Measurements from ENCODE around the gene FAM217A. TPM values are rescaled to one million over a fixed set of nuclear protein-coding genes. Genes with fewer than 3 reads are reported as not detected.
A peak's percentile ranks its signal among the peaks of the same experiment; 100 is the strongest.

Gene FAM217A
- total RNA-seq, 2 experiments from 2014 or later: not detected

GRCh38 chr6:4032475-4032874, 46.5 kb downstream of the FAM217A start:
- H3K4me1 ChIP-seq (ENCODE audit: insufficient read depth, low read length): peaks cover 31% of the 10 kb centered on the region
- H3K27me3 Mint-ChIP-seq: no peaks in the 10 kb centered on the region
- no peak for DNase-seq
- no peaks in the 10 kb centered on the region for H3K9me3 Mint-ChIP-seq
- peaks cover 91% of the 10 kb centered on the region for H3K4me1 Mint-ChIP-seq (ENCODE audit: low read depth)
- intact Hi-C loops (cut with DNase I, micrococcal nuclease): no loop called here
- H3K4me3 ChIP-seq (ENCODE audit: low read length): no peak overlapping the region
- ChIA-PET CTCF (interaction anchor here (2.0 kb wide), 1 partner anchor 11 kb away, joined by 8 read pairs; a partner anchor contains a TSS), POLR2A (interaction anchor here (1.2 to 1.9 kb wide), 2 partner anchors 11 kb away, joined by 5 to 14 read pairs; a partner anchor contains a TSS)
- no peaks in the 10 kb centered on the region for H3K27me3 ChIP-seq (ENCODE audit: control insufficient read depth in 1 of 2, insufficient read depth in 2 of 2, low read length in 2 of 2)
- peaks cover 90% of the 10 kb centered on the region for H3K36me3 Mint-ChIP-seq (ENCODE audit: low read depth)
- peak overlapping the region; percentile 2 for H3K27ac Mint-ChIP-seq
- peaks cover 60% of the 10 kb centered on the region for H3K36me3 ChIP-seq (ENCODE audit: insufficient read depth, low read length)
- H3K9me3 ChIP-seq (ENCODE audit: control insufficient read depth in 1 of 2, insufficient read depth in 1 of 2, low read length in 2 of 2): no peaks in the 10 kb centered on the region
- no peak overlapping the region for H3K27ac ChIP-seq (ENCODE audit: low read depth in 1 of 2, low read length in 2 of 2)
- H3K4me3 Mint-ChIP-seq: peak overlapping the region; percentile 1
- ATAC-seq (ENCODE audit: poor library complexity): no peak
- no peak for TF ChIP-seq CTCF (IDR thresholded peaks at IDR 0.05)

- CTCF ChIA-PET: interaction anchor here (1.1 kb wide), 1 partner anchor 22 kb away, joined by 3 read pairs; no protein-coding TSS in a partner anchor
- H3K9me3 ChIP-seq (ENCODE audit: control insufficient read depth in 1 of 2, insufficient read depth in 1 of 2, low read length in 2 of 2): no peaks in the 10 kb centered on the region
- intact Hi-C loops (cut with DNase I, micrococcal nuclease): no loop called here
- H3K36me3 ChIP-seq (ENCODE audit: insufficient read depth, low read length): peaks cover 50% of the 10 kb centered on the region
- peaks cover 35% of the 10 kb centered on the region for H3K4me1 ChIP-seq (ENCODE audit: insufficient read depth, low read length)
- no peaks in the 10 kb centered on the region for H3K27me3 ChIP-seq (ENCODE audit: control insufficient read depth in 1 of 2, insufficient read depth in 2 of 2, low read length in 2 of 2)
- ATAC-seq (ENCODE audit: poor library complexity): no peak
- TF ChIP-seq CTCF (IDR thresholded peaks at IDR 0.05): no peak
- Mint-ChIP-seq H3K27ac (peak overlapping the region; percentile 62), H3K27me3 (no peaks in the 10 kb centered on the region), H3K4me3 (no peak overlapping the region), H3K36me3 (ENCODE audit: low read depth) (peaks cover 89% of the 10 kb centered on the region), H3K4me1 (ENCODE audit: low read depth) (peaks cover 92% of the 10 kb centered on the region), H3K9me3 (no peaks in the 10 kb centered on the region)
- no peak overlapping the region for H3K4me3 ChIP-seq (ENCODE audit: low read length)
- POLR2A ChIA-PET: interaction anchor here (0.6 to 2.0 kb wide), 3 partner anchors 10 to 1087 kb away, joined by 3 to 15 read pairs (median 4); a partner anchor contains a TSS
- H3K27ac ChIP-seq (ENCODE audit: low read depth in 1 of 2, low read length in 2 of 2): no peak overlapping the region
- DNase-seq: no peak
Measured at GRCh38 chr6:4031442-4031841, 47.5 kb downstream of the FAM217A start.

- no peaks in the 10 kb centered on the region for H3K9me3 Mint-ChIP-seq
- no peak overlapping the region for H3K4me3 ChIP-seq (ENCODE audit: low read length)
- H3K27ac Mint-ChIP-seq: peak overlapping the region; percentile 62
- ATAC-seq (ENCODE audit: poor library complexity): peak; percentile 77
- intact Hi-C loops (cut with DNase I, micrococcal nuclease): loop anchor here in 1 of 2 experiments (1.0 kb wide), 1 partner anchor 9 kb away; a partner anchor contains a TSS
- no peak for TF ChIP-seq CTCF (IDR thresholded peaks at IDR 0.05)
- ChIA-PET CTCF (interaction anchor here (1.1 kb wide), 1 partner anchor 23 kb away, joined by 3 read pairs; no protein-coding TSS in a partner anchor), POLR2A (interaction anchor here (0.9 to 2.0 kb wide), 2 partner anchors 9 to 12 kb away, joined by 4 to 15 read pairs; a partner anchor contains a TSS)
- peak in 3 of 14 experiments; percentile 48 to 55 (median 51) for DNase-seq
- no peaks in the 10 kb centered on the region for H3K27me3 ChIP-seq (ENCODE audit: control insufficient read depth in 1 of 2, insufficient read depth in 2 of 2, low read length in 2 of 2)
- H3K9me3 ChIP-seq (ENCODE audit: control insufficient read depth in 1 of 2, insufficient read depth in 1 of 2, low read length in 2 of 2): no peaks in the 10 kb centered on the region
- no peaks in the 10 kb centered on the region for H3K27me3 Mint-ChIP-seq
- H3K36me3 Mint-ChIP-seq (ENCODE audit: low read depth): peaks cover 83% of the 10 kb centered on the region
- peaks cover 37% of the 10 kb centered on the region for H3K4me1 ChIP-seq (ENCODE audit: insufficient read depth, low read length)
- H3K27ac ChIP-seq (ENCODE audit: low read depth in 1 of 2, low read length in 2 of 2): no peak overlapping the region
- peaks cover 87% of the 10 kb centered on the region for H3K4me1 Mint-ChIP-seq (ENCODE audit: low read depth)
- H3K36me3 ChIP-seq (ENCODE audit: insufficient read depth, low read length): peaks cover 42% of the 10 kb centered on the region
- peak overlapping the region; percentile 2 for H3K4me3 Mint-ChIP-seq
Measured at GRCh38 chr6:4030669-4031068, 48.3 kb downstream of the FAM217A start.
